MCF 10A (cell line): ENCODE data around the gene ERICH3. TPM values are rescaled to one million over a fixed set of nuclear protein-coding genes. Genes with fewer than 3 reads are reported as not detected.

Experiments used
- BruUV-seq: library from RNA; stranded (reverse); fragments of 400-500 nt; replicated peaks from 2 replicates; lab custom pipeline; 2021; lab: Mats Ljungman, UMichigan
- CTCF ChIA-PET: fragments of 300-600 bp; sonication (Branson Sonifier 250); formaldehyde crosslinking; extraction: SDS; loops from one replicate; lab custom pipeline; 2021; ENCODE audit warnings: antibody characterized with exemption, inconsistent platforms; lab: Yijun Ruan, JAX
- POLR2A ChIA-PET: fragments of 300-600, 350-650 bp; sonication (Branson Sonifier 250); formaldehyde crosslinking; extraction: SDS; loops from one replicate; lab custom pipeline; 2020; ENCODE audit warnings: antibody characterized with exemption, inconsistent platforms; lab: Yijun Ruan, JAX
- DNase-seq: peaks from one replicate; pipeline ENCODE4 v3.0.0-alpha.2; 2018; ENCODE audit not compliant: unreplicated experiment
- H3K27ac Mint-ChIP-seq: one replicate; pipeline ENCODE4 v1.8.0; 2022; ENCODE audit warnings: mild to moderate bottlenecking, low read depth, mixed read lengths; ENCODE audit not compliant: unreplicated experiment
- H3K27me3 Mint-ChIP-seq: one replicate; pipeline ENCODE4 v1.8.0; 2022; ENCODE audit warnings: mixed read lengths; ENCODE audit not compliant: insufficient read depth, unreplicated experiment
- H3K36me3 Mint-ChIP-seq: one replicate; pipeline ENCODE4 v1.8.0; 2022; ENCODE audit warnings: mild to moderate bottlenecking, moderate library complexity, mixed read lengths; ENCODE audit not compliant: insufficient read depth, unreplicated experiment
- H3K4me1 Mint-ChIP-seq: one replicate; pipeline ENCODE4 v1.8.0; 2022; ENCODE audit warnings: mixed read lengths; ENCODE audit not compliant: insufficient read depth, unreplicated experiment
- H3K4me3 Mint-ChIP-seq: one replicate; pipeline ENCODE4 v1.8.0; 2022; ENCODE audit warnings: mild to moderate bottlenecking, moderate library complexity, mixed read lengths; ENCODE audit not compliant: unreplicated experiment
- H3K9me3 Mint-ChIP-seq: one replicate; pipeline ENCODE4 v1.8.0; 2022; ENCODE audit warnings: mixed read lengths; ENCODE audit not compliant: unreplicated experiment
- CTCF ChIP-seq: fragments of 200-600 bp; IDR thresholded peaks from one replicate; pipeline ENCODE4 v1.8.0; 2022; ENCODE audit warnings: antibody characterized with exemption, mild to moderate bottlenecking; ENCODE audit not compliant: unreplicated experiment
- intact Hi-C: fragments of 100-400 bp; cut with micrococcal nuclease; formaldehyde crosslinking; loops from 2 replicates; pipeline ENCODE4 v1.14.1; 2022
- total RNA-seq: library from RNA; stranded (reverse); gene quantifications from 2 replicates; pipeline ENCODE4 v1.2.3, GENCODE V29; 2022

The ERICH3 gene
- total RNA-seq, 1 experiment from 2014 or later: not detected

- POLR2A ChIA-PET: no interaction called here
- DNase-seq: no peak
- Mint-ChIP-seq H3K36me3 (no peaks in the 10 kb centered on the region), H3K27me3 (no peaks in the 10 kb centered on the region), H3K27ac (no peak overlapping the region), H3K4me1 (no peaks in the 10 kb centered on the region), H3K4me3 (no peak overlapping the region), H3K9me3 (no peaks in the 10 kb centered on the region)
- TF ChIP-seq CTCF: no peak
- intact Hi-C loops: no loop called here
- BruUV-seq: no TSS peak
- CTCF ChIA-PET: no interaction called here
These were observed 145.5 kb downstream of the ERICH3 start for GRCh38 chr1:74528123-74528522.

DNA sequence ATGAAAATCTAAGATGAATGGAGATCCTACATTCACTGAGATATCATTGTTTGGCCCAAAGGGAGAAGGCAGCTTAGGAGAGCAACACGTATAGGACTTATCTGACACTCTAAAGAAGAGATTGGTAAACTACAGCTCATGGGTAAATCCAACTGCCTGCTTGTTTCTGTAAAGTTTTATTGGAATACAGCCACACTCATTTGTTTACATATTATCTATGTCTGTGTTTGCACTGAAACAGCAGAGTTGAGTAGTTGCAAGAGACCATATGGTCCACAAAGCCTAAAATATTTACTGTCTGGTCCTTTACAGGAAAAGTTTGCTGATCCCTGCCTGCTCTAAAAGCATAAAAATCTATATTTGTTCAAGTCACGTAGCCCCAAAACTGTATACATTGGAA, 146.9 kb downstream of the ERICH3 start:
- intact Hi-C loops: no loop called here
- H3K27me3 Mint-ChIP-seq: no peaks in the 10 kb centered on the region
- H3K36me3 Mint-ChIP-seq: no peaks in the 10 kb centered on the region
- no peak for TF ChIP-seq CTCF
- POLR2A ChIA-PET: no interaction called here
- CTCF ChIA-PET: interaction anchor here (0.6 to 0.8 kb wide), 2 partner anchors 163 to 704 kb away, joined by 3 read pairs; no protein-coding TSS in a partner anchor
- no peaks in the 10 kb centered on the region for H3K4me1 Mint-ChIP-seq
- no TSS peak for BruUV-seq
- no peak overlapping the region for H3K27ac Mint-ChIP-seq
- no peak overlapping the region for H3K4me3 Mint-ChIP-seq
- no peak for DNase-seq
- H3K9me3 Mint-ChIP-seq: no peaks in the 10 kb centered on the region

DNA sequence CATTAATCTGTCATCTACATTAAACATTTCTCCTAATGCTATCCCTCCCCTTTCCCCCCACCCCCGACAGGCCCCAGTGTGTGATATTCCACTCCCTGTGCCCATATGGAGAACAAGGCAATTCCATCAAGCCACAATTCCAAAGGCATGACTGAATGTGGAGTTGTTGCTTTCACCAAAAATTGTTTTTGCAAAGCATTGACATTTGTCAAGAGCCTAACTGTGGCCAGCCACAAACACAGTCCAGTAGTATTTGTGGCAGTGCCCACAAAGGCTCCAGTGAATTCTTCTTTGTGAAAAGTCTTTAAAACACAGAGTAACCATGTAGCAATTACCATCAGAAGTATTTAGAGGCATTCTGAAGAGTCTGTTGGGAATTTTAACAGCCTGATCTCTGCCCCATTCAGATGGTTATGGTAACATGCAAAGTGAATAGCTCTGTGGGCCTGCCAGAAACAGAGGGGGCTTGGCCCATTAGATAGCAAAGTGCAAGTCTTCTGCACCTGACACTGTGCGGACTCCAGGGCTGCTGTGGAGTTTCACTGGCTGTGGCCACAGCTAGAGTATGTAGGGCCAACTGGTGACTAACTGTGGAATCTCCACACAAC, 149.6 kb downstream of the ERICH3 start:
- Mint-ChIP-seq H3K4me1 (no peaks in the 10 kb centered on the region), H3K27me3 (no peaks in the 10 kb centered on the region), H3K36me3 (no peaks in the 10 kb centered on the region), H3K4me3 (no peak overlapping the region), H3K27ac (no peak overlapping the region), H3K9me3 (no peaks in the 10 kb centered on the region)
- no peak for DNase-seq
- POLR2A ChIA-PET: no interaction called here
- no peak for TF ChIP-seq CTCF
- CTCF ChIA-PET: no interaction called here
- intact Hi-C loops: no loop called here
- no TSS peak for BruUV-seq

GRCh38 chr1:74522148-74522547, 151.4 kb downstream of the ERICH3 start:
- no peak for DNase-seq
- no peaks in the 10 kb centered on the region for H3K27me3 Mint-ChIP-seq
- no TSS peak for BruUV-seq
- no peak overlapping the region for H3K4me3 Mint-ChIP-seq
- no peak for TF ChIP-seq CTCF
- H3K27ac Mint-ChIP-seq: no peak overlapping the region
- intact Hi-C loops: no loop called here
- no peaks in the 10 kb centered on the region for H3K4me1 Mint-ChIP-seq
- no peaks in the 10 kb centered on the region for H3K36me3 Mint-ChIP-seq
- no peaks in the 10 kb centered on the region for H3K9me3 Mint-ChIP-seq
- CTCF ChIA-PET: interaction anchor here (0.7 kb wide), 2 partner anchors 14 to 15 kb away, joined by 3 to 5 read pairs; no protein-coding TSS in a partner anchor
- POLR2A ChIA-PET: no interaction called here

Other genes starting within 250 kb of the ERICH3 start
- gene LRRC53, start 161.2 kb downstream of the ERICH3 start, total RNA-seq: not detected in 2 replicates
- gene CRYZ, start 59.3 kb upstream of the ERICH3 start, total RNA-seq: 5.8 and 7.7 TPM in 2 replicates
- 22.6 and 24.4 TPM in 2 replicates for gene TYW3, start 59.4 kb upstream of the ERICH3 start, total RNA-seq